Left hindlimb (tissue), 1 donor: ENCODE results near the gene NUP210.

Source experiments
- DNase-seq: peaks from one replicate; pipeline ENCODE4 v3.0.0-alpha.2; 2018

Gene NUP210

GRCh38 chr3:13318626-13319470 is 101.3 kb downstream of the NUP210 start:
- DNase-seq, result no peak

GRCh38 chr3:13317596-13318320 is 102.4 kb downstream of the NUP210 start:
- no peak for DNase-seq

- no peak for DNase-seq
Observed at GRCh38 chr3:13316603-13317002, 103.5 kb downstream of the NUP210 start.

GRCh38 chr3:13314877-13315276 is 105.2 kb downstream of the NUP210 start:
- DNase-seq, result no peak

GRCh38 chr3:13313813-13314212 is 106.3 kb downstream of the NUP210 start:
- no peak for DNase-seq

GRCh38 chr3:13309004-13309403 is 111.1 kb downstream of the NUP210 start:
- no peak for DNase-seq

- no peak for DNase-seq
Observed at GRCh38 chr3:13308380-13308801, 111.7 kb downstream of the NUP210 start.

GRCh38 chr3:13307041-13307440 is 113.1 kb downstream of the NUP210 start:
- no peak for DNase-seq

- DNase-seq, result no peak
Observed at GRCh38 chr3:13305623-13306022, 114.5 kb downstream of the NUP210 start.

GRCh38 chr3:13303410-13303809 is 116.7 kb downstream of the NUP210 start:
- no peak for DNase-seq

GRCh38 chr3:13301286-13301987 is 118.7 kb downstream of the NUP210 start:
- no peak for DNase-seq

- no peak for DNase-seq
Observed at GRCh38 chr3:13300546-13301285, 119.4 kb downstream of the NUP210 start.

GRCh38 chr3:13299531-13300155 is 120.5 kb downstream of the NUP210 start:
- DNase-seq, result no peak

- no peak for DNase-seq
Observed at GRCh38 chr3:13296662-13297061, 123.5 kb downstream of the NUP210 start.

- DNase-seq, result no peak
Observed at GRCh38 chr3:13294442-13295351, 125.4 kb downstream of the NUP210 start.

GRCh38 chr3:13292375-13292774 is 127.7 kb downstream of the NUP210 start:
- DNase-seq, result no peak

GRCh38 chr3:13290941-13291340 is 129.2 kb downstream of the NUP210 start:
- DNase-seq, result no peak

- DNase-seq, result no peak
Observed at GRCh38 chr3:13289771-13290285, 130.3 kb downstream of the NUP210 start.

GRCh38 chr3:13288732-13289718 is 131.1 kb downstream of the NUP210 start:
- DNase-seq, result no peak

- DNase-seq, result no peak
Observed at GRCh38 chr3:13287833-13288232, 132.3 kb downstream of the NUP210 start.
